Stomach smooth muscle (tissue), 2 donors: ENCODE data around the gene IL26.

Experiments
- H3K27ac ChIP-seq: one replicate; pipeline ENCODE4 v1.7.0; 2013; ENCODE audit warnings: mild to moderate bottlenecking, low read length, inconsistent platforms
- H3K27me3 ChIP-seq, 2 donors: one replicate each; pipeline ENCODE4 v1.7.0; 2013; ENCODE audit warnings: low read length in 2 of 2; ENCODE audit not compliant: insufficient read depth in 2 of 2, control insufficient read depth in 1 of 2
- H3K36me3 ChIP-seq, 2 donors: one replicate each; pipeline ENCODE4 v1.7.0; 2013; ENCODE audit warnings: low read length in 2 of 2; ENCODE audit not compliant: control insufficient read depth in 2 of 2, insufficient read depth in 2 of 2
- H3K4me1 ChIP-seq: one replicate; pipeline ENCODE4 v1.7.0; 2013; ENCODE audit warnings: low read length; ENCODE audit not compliant: control insufficient read depth, insufficient read depth
- H3K4me3 ChIP-seq, 2 donors: one replicate each; pipeline ENCODE4 v1.7.0; 2013; ENCODE audit warnings: low read length in 2 of 2
- H3K9ac ChIP-seq, 2 donors: one replicate each; pipeline ENCODE4 v1.7.0; 2013; ENCODE audit warnings: low read length in 2 of 2, mild to moderate bottlenecking in 1 of 2
- H3K9me3 ChIP-seq, 2 donors: one replicate each; pipeline ENCODE4 v1.7.0; 2013; ENCODE audit warnings: low read length in 2 of 2; ENCODE audit not compliant: control insufficient read depth in 2 of 2
- donor health status: healthy.
- donor health status: Pancreatic carcinoma.

The IL26 gene

DNA sequence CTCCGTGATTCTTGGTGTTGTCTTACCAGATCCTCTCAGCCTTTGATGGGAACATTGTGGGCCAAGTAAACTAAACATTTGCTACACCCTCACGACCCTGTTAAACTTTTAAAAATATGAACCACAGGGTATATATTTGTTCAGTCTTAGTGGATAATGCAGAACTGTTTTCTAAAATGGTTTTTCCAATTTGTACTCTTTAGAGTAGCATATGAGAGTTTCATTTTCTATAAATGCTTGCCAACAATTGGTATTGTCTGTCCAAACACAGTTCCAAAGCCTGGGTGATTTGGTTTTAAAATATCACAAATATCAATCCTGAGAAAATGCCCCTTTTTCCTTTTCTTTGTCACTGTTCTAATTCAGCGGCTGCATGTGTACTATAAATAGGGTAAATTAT, 34.5 kb upstream of the IL26 start:
- no peaks in the 10 kb centered on the region for H3K9me3 ChIP-seq
- H3K36me3 ChIP-seq, result no peaks in the 10 kb centered on the region
- H3K4me1 ChIP-seq, result no peaks in the 10 kb centered on the region
- H3K9ac ChIP-seq, result no peak overlapping the region
- H3K27me3 ChIP-seq, result no peaks in the 10 kb centered on the region
- H3K27ac ChIP-seq, result no peak overlapping the region
- H3K4me3 ChIP-seq, result no peak overlapping the region

DNA sequence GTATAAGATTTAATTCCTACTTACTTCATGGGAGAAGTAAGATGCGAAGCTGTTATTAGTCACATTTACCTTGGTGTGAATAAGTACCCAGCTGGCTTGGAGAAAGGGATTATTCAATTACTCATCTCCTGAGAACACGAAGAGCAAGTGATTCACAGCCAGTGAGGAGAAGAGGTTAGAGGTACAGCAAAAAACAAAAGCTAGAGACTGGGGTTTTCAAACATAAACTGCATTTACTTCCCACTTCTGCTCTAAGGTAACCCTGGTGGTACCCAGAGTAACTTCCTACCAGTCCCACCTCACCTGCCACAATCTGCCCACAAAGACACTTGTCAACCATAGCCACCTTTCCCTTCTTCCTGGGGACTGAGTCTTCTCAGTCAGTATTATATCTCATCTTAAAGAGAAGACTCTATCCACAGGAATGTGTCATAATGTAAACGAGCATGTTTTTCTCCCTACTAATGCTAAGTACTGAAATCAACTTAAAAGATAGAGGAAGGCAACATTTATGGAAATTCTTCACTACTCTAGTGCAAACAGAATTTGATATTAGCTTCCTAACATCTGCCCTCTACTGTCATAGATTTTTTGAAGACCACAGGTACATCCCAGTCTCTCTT, 33.8 kb upstream of the IL26 start:
- no peaks in the 10 kb centered on the region for H3K27me3 ChIP-seq

DNA sequence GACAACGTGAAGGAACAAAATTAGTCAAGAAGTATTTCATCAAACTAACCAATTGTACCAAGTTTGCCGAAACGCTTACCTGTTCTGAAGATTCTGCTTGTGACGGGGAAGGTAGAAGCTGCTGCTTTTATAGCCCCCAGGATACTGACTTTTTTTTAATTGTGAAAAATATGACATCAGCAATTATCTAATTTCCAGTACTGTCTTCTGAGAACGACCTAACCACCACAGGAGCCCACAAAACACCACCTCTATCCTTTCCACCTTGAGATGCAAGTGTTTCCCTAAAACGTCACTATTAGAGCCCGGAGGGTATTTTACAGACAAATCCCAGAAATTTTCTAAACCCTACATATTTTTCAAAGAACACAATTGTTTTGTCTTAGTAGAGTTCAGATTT, 27.9 kb upstream of the IL26 start, which contains the start of gene IL22:
Gene IL22 (minus strand): TSS at position 101 of the 400 bp plus-strand sequence. CDS start 156 bp downstream, outside the sequence.
- no peaks in the 10 kb centered on the region for H3K4me1 ChIP-seq
- H3K9ac ChIP-seq, result no peak within 1 kb of the TSS
- no peak within 1 kb of the TSS for H3K27ac ChIP-seq
- H3K9me3 ChIP-seq, result no peaks in the 10 kb centered on the region
- H3K4me3 ChIP-seq, result no peak within 1 kb of the TSS
- no peaks in the 10 kb centered on the region for H3K27me3 ChIP-seq
- no peaks in the 10 kb centered on the region for H3K36me3 ChIP-seq

More for the DNA sequence above, 33.8 kb upstream of the IL26 start:
- no peak overlapping the region for H3K4me3 ChIP-seq
- no peaks in the 10 kb centered on the region for H3K4me1 ChIP-seq
- H3K36me3 ChIP-seq, result no peaks in the 10 kb centered on the region
- H3K9ac ChIP-seq, result no peak overlapping the region
- H3K27ac ChIP-seq, result no peak overlapping the region
- H3K9me3 ChIP-seq, result no peaks in the 10 kb centered on the region

DNA sequence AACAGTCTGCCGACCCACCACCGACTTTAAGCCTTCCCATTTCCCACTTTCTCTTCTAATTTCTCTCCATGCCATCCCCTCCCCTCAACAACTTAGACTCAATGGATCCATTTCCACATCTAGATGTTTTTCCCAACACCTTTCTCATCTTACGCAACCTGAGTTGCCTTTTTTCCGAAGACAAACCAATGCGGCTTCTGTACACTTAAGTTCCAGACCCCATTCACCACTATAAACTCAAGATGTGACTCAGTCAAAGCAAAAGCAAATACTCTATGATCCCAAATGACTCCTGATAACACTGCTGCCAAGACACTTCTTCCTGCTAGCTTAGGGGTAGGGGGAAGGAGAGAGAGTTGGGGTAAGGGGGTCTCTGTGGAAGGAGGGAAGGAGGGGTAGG, 26.5 kb upstream of the IL26 start:
- no peak overlapping the region for H3K4me3 ChIP-seq
- H3K27me3 ChIP-seq, result no peaks in the 10 kb centered on the region
- H3K9ac ChIP-seq, result no peak overlapping the region
- H3K27ac ChIP-seq, result no peak overlapping the region
- H3K9me3 ChIP-seq, result no peaks in the 10 kb centered on the region
- no peaks in the 10 kb centered on the region for H3K36me3 ChIP-seq
- no peaks in the 10 kb centered on the region for H3K4me1 ChIP-seq

DNA sequence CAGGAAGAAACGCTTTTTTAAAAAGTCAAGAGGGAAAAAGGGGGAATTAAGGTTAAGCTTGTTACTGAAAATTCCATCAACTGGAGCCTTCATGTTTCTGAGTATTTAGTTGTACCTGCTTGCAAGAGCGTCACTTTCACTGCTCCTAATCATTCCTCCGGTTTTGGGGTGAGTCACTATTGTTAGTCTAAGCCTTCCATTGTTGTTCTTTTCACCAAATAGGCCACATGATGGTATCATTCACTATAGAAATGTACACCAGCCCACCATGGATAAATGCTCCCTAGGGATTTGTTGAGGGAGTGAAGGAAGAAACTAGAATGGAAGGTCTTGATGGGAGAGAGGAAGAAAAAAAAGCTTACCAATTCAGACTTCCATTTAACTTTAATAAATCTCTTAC, 24.8 kb upstream of the IL26 start:
- no peak overlapping the region for H3K9ac ChIP-seq
- no peak overlapping the region for H3K4me3 ChIP-seq

DNA sequence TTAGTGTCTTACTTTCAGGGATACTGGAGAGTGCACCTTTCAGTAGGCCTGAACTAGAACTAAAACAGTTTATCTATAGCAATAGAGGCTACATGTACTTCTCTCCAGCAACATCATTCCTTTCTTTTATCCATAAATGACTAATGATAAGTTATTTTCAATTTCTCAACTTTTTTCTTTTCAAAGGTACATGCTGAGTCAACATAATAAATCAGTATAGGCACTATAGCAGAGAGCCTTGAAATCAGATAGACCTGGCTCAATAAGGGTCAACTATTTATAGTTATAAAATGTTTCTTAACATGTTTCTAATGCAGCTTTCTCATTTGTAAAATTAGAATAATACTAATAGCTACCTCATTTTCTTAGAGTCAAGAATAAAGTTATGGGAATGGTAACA, 22.2 kb upstream of the IL26 start:
- Histone ChIP-seq H3K27me3 (no peaks in the 10 kb centered on the region), H3K9ac (no peak overlapping the region), H3K9me3 (no peaks in the 10 kb centered on the region), H3K4me3 (no peak overlapping the region), H3K27ac (no peak overlapping the region), H3K4me1 (peaks cover 7% of the 10 kb centered on the region), H3K36me3 (no peaks in the 10 kb centered on the region)

More for the DNA sequence above, 24.8 kb upstream of the IL26 start:
- Histone ChIP-seq H3K27me3 (no peaks in the 10 kb centered on the region), H3K36me3 (no peaks in the 10 kb centered on the region), H3K9me3 (no peaks in the 10 kb centered on the region), H3K4me1 (peaks cover 7% of the 10 kb centered on the region), H3K27ac (no peak overlapping the region)

DNA sequence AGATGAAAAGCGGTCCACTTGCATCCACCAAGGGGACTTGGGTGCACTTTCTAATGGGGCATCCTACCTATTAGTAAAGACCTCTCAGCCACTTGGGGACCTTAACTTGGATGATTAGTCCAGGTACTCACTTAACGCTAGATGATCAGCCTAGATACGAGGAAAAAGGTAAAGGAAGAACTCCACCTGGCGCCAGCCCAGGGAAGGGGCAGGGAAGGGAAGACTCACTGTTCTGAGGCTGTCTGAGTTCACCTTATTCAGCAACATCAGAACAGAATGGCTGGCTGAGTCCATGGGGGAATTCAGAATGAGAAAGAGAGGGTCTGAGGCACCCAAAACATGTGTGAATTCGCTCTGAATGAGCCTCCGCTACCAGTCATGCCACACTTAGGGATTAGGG, 20.7 kb upstream of the IL26 start:
- H3K36me3 ChIP-seq, result no peaks in the 10 kb centered on the region
- peak overlapping the region; percentile 91 for H3K27ac ChIP-seq
- peak overlapping the region; percentile 55 to 65 for H3K9ac ChIP-seq
- no peaks in the 10 kb centered on the region for H3K27me3 ChIP-seq
- H3K9me3 ChIP-seq, result no peaks in the 10 kb centered on the region
- peaks cover 7% of the 10 kb centered on the region for H3K4me1 ChIP-seq
- peak overlapping the region; percentile 74 to 80 for H3K4me3 ChIP-seq

DNA sequence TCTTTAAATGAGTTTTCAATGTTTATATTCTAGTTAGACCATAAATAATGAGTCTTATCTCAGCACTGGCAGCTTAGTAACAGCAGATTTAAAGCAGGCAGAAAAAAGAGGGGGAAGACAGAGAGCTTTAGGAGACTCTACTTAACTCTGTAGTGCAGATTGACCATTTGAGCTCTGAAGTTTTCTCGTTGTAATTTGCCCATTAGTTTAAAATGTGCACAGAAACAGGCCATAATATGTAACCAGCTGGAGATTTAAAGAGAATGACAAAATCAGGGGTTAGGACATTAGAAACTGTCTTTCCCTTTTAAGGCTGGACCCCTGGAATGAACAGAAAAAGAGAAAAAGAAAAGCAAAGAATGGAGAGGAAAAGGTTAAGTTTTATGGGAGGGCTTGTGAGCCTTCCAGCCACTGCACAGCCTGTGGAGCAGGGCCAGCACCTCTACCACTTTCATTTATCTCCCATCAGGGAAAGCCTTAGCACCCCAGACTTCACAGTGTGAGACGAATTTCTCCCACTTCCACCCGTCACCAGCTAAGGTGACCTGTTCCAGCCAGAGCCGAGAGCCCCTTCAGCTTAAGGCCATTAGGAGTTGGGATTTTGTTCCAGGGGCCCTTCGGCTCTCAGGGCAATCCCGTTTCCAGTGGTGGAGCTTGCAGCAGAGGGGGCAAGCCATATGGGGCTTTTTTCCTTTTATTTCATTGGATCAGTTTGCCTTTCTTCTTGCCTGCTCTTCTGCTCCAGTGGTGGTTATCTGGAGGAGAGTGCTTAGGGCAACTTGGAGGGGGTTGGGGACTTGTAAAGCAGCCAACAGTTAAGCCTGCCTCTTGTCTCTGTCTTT, 19.8 kb upstream of the IL26 start:
- Histone ChIP-seq H3K36me3 (no peaks in the 10 kb centered on the region), H3K27me3 (no peaks in the 10 kb centered on the region), H3K4me3 (peak overlapping the region; percentile 74 to 80), H3K4me1 (peaks cover 13% of the 10 kb centered on the region), H3K9ac (peak overlapping the region; percentile 55 to 65), H3K9me3 (no peaks in the 10 kb centered on the region), H3K27ac (peak overlapping the region; percentile 91)

DNA sequence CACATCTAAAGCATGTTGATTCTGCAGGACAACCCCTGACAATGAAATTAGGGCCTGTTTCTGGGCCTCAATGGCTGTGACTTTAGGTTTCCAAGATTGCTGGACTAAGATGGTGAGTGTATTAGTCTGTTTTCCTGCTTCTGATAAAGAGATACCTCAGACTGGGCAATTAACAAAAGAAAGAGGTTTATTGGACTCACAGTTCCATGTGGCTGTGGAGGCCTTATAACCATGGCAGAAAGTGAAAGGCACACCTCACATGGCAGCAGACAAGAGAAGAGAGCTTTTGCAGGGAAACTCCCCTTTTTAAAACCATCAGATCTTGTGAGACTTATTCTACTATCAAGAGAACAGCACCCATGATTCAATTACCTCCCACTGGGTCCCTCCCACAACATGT, 17.2 kb upstream of the IL26 start:
- Histone ChIP-seq H3K4me3 (no peak overlapping the region), H3K27ac (no peak overlapping the region), H3K27me3 (no peaks in the 10 kb centered on the region), H3K9me3 (no peaks in the 10 kb centered on the region), H3K4me1 (peaks cover 19% of the 10 kb centered on the region), H3K9ac (no peak overlapping the region), H3K36me3 (no peaks in the 10 kb centered on the region)

DNA sequence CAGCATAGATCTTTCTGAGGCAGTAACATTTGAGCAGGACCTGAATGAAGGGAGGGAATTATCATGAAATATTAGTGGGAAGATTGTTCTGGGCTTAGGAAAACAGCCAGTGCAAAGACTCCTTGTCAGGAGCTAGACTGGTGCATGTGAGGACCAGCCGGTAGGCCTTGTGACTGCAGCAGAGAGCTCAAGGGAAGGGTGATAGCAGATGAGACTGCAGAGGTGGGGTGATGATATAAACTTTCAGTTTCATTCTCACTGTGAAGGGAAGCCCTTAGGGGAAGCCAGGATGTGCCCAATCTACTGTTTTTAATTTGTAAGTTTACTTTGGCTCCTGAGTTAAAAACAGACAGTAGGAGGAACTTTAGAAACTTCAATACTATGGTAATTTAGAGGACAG, 15.4 kb upstream of the IL26 start:
- Histone ChIP-seq H3K27me3 (no peaks in the 10 kb centered on the region), H3K9me3 (no peaks in the 10 kb centered on the region), H3K4me1 (peaks cover 23% of the 10 kb centered on the region)

DNA sequence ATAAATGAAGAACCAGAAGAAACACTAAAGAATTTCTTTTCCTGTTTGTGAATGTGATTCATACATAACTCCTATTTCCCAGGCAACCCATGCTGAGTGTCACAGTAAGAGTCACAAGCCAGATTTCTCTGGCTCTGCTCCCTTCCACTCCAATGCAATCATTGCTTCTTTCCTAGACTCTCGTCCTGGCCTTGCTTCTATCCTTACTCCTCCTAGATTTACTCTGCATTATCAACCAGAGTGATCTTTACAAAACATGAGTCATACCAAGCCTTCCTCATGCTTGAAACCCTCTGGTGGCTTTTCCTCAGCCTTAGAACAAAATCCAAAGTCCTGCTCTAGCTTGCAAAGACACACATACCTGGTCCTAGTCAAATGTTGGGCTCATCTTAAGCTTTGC, 14.5 kb upstream of the IL26 start:
- H3K9ac ChIP-seq, result no peak overlapping the region
- no peaks in the 10 kb centered on the region for H3K27me3 ChIP-seq
- H3K4me1 ChIP-seq, result peaks cover 23% of the 10 kb centered on the region
- no peaks in the 10 kb centered on the region for H3K9me3 ChIP-seq
- no peak overlapping the region for H3K4me3 ChIP-seq
- H3K36me3 ChIP-seq, result no peaks in the 10 kb centered on the region
- no peak overlapping the region for H3K27ac ChIP-seq

More for the DNA sequence above, 15.4 kb upstream of the IL26 start:
- peak overlapping the region; percentile 49 to 55 for H3K4me3 ChIP-seq
- H3K27ac ChIP-seq, result peak overlapping the region; percentile 41
- no peaks in the 10 kb centered on the region for H3K36me3 ChIP-seq
- H3K9ac ChIP-seq, result peak overlapping the region; percentile 13 to 47
